LNCAP (cell line): ENCODE data around the gene RTL5.

ENCODE experiments used
- CTCF ChIP-seq: fragments of 450-650 bp; IDR thresholded peaks from 2 replicates; pipeline ENCODE4 v1.5.1; 2017; ENCODE audit warnings: mild to moderate bottlenecking

Gene RTL5

GRCh38 chrX:72088761-72089160, 43.0 kb downstream of the RTL5 start:
- TF ChIP-seq CTCF: no peak

GRCh38 chrX:72086995-72087394, 44.7 kb downstream of the RTL5 start:
- TF ChIP-seq CTCF: no peak

- no peak for TF ChIP-seq CTCF
These were observed 47.6 kb downstream of the RTL5 start for GRCh38 chrX:72084114-72084513.

- no peak for TF ChIP-seq CTCF
These were observed 48.4 kb downstream of the RTL5 start for GRCh38 chrX:72083291-72083690.

GRCh38 chrX:72081605-72082320, 50.0 kb downstream of the RTL5 start:
- no peak for TF ChIP-seq CTCF

- TF ChIP-seq CTCF: no peak
These were observed 50.9 kb downstream of the RTL5 start for GRCh38 chrX:72080800-72081199.

- TF ChIP-seq CTCF: no peak
These were observed 51.6 kb downstream of the RTL5 start for GRCh38 chrX:72080150-72080549.

- no peak for TF ChIP-seq CTCF
These were observed 52.1 kb downstream of the RTL5 start for GRCh38 chrX:72079607-72080006.
